Liver (tissue), 9 donors: ENCODE measurements around the gene CUL5. TPM values are rescaled to one million over a fixed set of nuclear protein-coding genes. Genes with fewer than 3 reads are reported as not detected.

ENCODE experiments used
- DNase-seq: peaks from one replicate; pipeline ENCODE4 v3.0.0-alpha.2; 2017; ENCODE audit warnings: low spot score
- H3K27ac ChIP-seq, 2 donors: one replicate each; pipeline ENCODE4 v1.7.0; 2013; ENCODE audit warnings: inconsistent platforms in 2 of 2, low read length in 2 of 2, control low read depth in 1 of 2, low read depth in 1 of 2, mild to moderate bottlenecking in 1 of 2
- H3K27me3 ChIP-seq, 4 donors: one replicate each; pipeline versions ENCODE4 v1.6.1 to v1.7.0; 2013; ENCODE audit warnings: low read length in 3 of 4, inconsistent platforms in 1 of 4, mild to moderate bottlenecking in 1 of 4, moderate library complexity in 1 of 4; ENCODE audit not compliant: control insufficient read depth in 4 of 4, insufficient read depth in 4 of 4
- H3K36me3 ChIP-seq, 4 donors: one replicate each; pipeline versions ENCODE4 v1.6.1 to v1.7.0; 2013; ENCODE audit warnings: low read length in 3 of 4, mild to moderate bottlenecking in 3 of 4, low read depth in 1 of 4, moderate library complexity in 1 of 4; ENCODE audit not compliant: control insufficient read depth in 4 of 4, insufficient read depth in 3 of 4
- H3K4me1 ChIP-seq, 4 donors: one replicate each; pipeline versions ENCODE4 v1.6.1 to v1.7.0; 2013; ENCODE audit warnings: low read length in 3 of 4, mild to moderate bottlenecking in 3 of 4, moderate library complexity in 1 of 4; ENCODE audit not compliant: control insufficient read depth in 4 of 4, insufficient read depth in 4 of 4
- H3K4me3 ChIP-seq, 3 donors: one replicate each; pipeline versions ENCODE4 v1.6.1 to v1.7.0; 2013; ENCODE audit warnings: low read length in 3 of 3, control low read depth in 1 of 3, low read depth in 1 of 3, mild to moderate bottlenecking in 1 of 3
- H3K9ac ChIP-seq, 2 donors: one replicate each; pipeline ENCODE4 v1.7.0; 2013; ENCODE audit warnings: low read length in 2 of 2, mild to moderate bottlenecking in 2 of 2, moderate library complexity in 2 of 2, control low read depth in 1 of 2, low read depth in 1 of 2
- H3K9me3 ChIP-seq, 4 donors: one replicate each; pipeline versions ENCODE4 v1.6.1 to v1.7.0; 2013; ENCODE audit warnings: low read length in 3 of 4; ENCODE audit not compliant: control insufficient read depth in 4 of 4
- EGR1 ChIP-seq, 2 donors: IDR thresholded peaks; 2 replicates each; pipeline ENCODE4 v1.6.1; 2016 to 2018; ENCODE audit warnings: antibody characterized with exemption in 2 of 2, low read depth in 2 of 2
- FOXA1 ChIP-seq: IDR thresholded peaks from 2 replicates; pipeline ENCODE4 v1.6.1; 2016; ENCODE audit warnings: antibody characterized with exemption
- FOXA2 ChIP-seq: IDR thresholded peaks from 2 replicates; pipeline ENCODE4 v1.6.1; 2016; ENCODE audit warnings: antibody characterized with exemption
- GABPA ChIP-seq, 2 donors: IDR thresholded peaks in 1 of 2; conservative IDR thresholded peaks in 1 of 2; 2 replicates each; pipeline ENCODE4 v1.6.1; 2016; ENCODE audit warnings: antibody characterized with exemption in 2 of 2, mild to moderate bottlenecking in 1 of 2, moderate library complexity in 1 of 2
- HNF4A ChIP-seq, 2 donors: conservative IDR thresholded peaks; 2 replicates each; pipeline ENCODE4 v1.6.1; 2016; ENCODE audit warnings: antibody characterized with exemption in 2 of 2, mild to moderate bottlenecking in 2 of 2
- HNF4G ChIP-seq: IDR thresholded peaks from 2 replicates; pipeline ENCODE4 v1.6.1; 2016; ENCODE audit warnings: antibody characterized with exemption
- JUND ChIP-seq, 2 donors: IDR thresholded peaks; 2 replicates each; pipeline ENCODE4 v1.6.1; 2016; ENCODE audit warnings: antibody characterized with exemption in 2 of 2
- MAX ChIP-seq: IDR thresholded peaks from 2 replicates; pipeline ENCODE4 v1.6.1; 2016; ENCODE audit warnings: antibody characterized with exemption
- NR2F2 ChIP-seq: IDR thresholded peaks from 2 replicates; pipeline ENCODE4 v1.6.1; 2016; ENCODE audit warnings: antibody characterized with exemption
- RAD21 ChIP-seq, 2 donors: IDR thresholded peaks; 2 replicates each; pipeline ENCODE4 v1.6.1; 2016; ENCODE audit warnings: antibody characterized with exemption in 2 of 2, mild to moderate bottlenecking in 2 of 2
- RXRA ChIP-seq, 2 donors: IDR thresholded peaks; 2 replicates each; pipeline ENCODE4 v1.6.1; 2017 to 2018; ENCODE audit warnings: antibody characterized with exemption in 2 of 2, mild to moderate bottlenecking in 1 of 2
- SP1 ChIP-seq: IDR thresholded peaks from 2 replicates; pipeline ENCODE4 v1.6.1; 2018; ENCODE audit warnings: antibody characterized with exemption, mild to moderate bottlenecking
- TAF1 ChIP-seq: conservative IDR thresholded peaks from 2 replicates; pipeline ENCODE4 v1.6.1; 2016; ENCODE audit warnings: antibody characterized with exemption, mild to moderate bottlenecking
- YY1 ChIP-seq: IDR thresholded peaks from 2 replicates; pipeline ENCODE4 v1.6.1; 2016; ENCODE audit warnings: antibody characterized with exemption, mild to moderate bottlenecking
- WGBS: extraction: QIAGEN DNeasy Blood & Tissue Kit; methylation state at CpG from one replicate; pipeline ENCODE4 v1.1.7; 2013; 5-methylcytosine and 5-hydroxymethylcytosine counted together
- polyA plus RNA-seq, 2 donors: library from polyadenylated mRNA; stranded (reverse) in 1 of 2; unstranded in 1 of 2; fragments of 200-250 nt in 1 of 2; fragments of >200 nt in 1 of 2; fragmentation: Nextera tagmentation in 1 of 2; extraction: Ambion mirVana in 1 of 2; gene quantifications; one replicate each; pipeline versions ENCODE4 v1.2.1 to v1.2.3, GENCODE V29; 2013 to 2015
- total RNA-seq, 2 donors: library from RNA; depleted of rRNA; stranded (reverse); fragments of >200 nt; gene quantifications; one replicate each; pipeline ENCODE4 v1.2.3, GENCODE V29; 2014
- TF ChIP-seq, protein P1 (sequence below): IDR thresholded peaks from 2 replicates; pipeline ENCODE4 v1.6.1; 2016; ENCODE audit warnings: antibody characterized with exemption, mild to moderate bottlenecking
- TF ChIP-seq, protein P2 (sequence below): IDR thresholded peaks from 2 replicates; pipeline ENCODE4 v1.6.1; 2016; ENCODE audit warnings: antibody characterized with exemption
- TF ChIP-seq, protein P3 (sequence below): fragments of 150-350 bp; IDR thresholded peaks from 2 replicates; pipeline ENCODE4 v1.5.1; 2017; ENCODE audit warnings: improper control_type of control experiment, low read depth, low read length; ENCODE audit not compliant: missing input control
- TF ChIP-seq, protein P4 (sequence below): IDR thresholded peaks from 2 replicates; pipeline ENCODE4 v1.6.1; 2016; ENCODE audit warnings: antibody characterized with exemption
- donor health status: healthy.
- donor health status: healthy.
- donor health status: healthy.
- donor health status: healthy.
- donor health status: healthy.

Gene CUL5
- total and polyA plus RNA-seq, 4 donors = 5.6 to 21.1 (median 12.9) TPM

DNA sequence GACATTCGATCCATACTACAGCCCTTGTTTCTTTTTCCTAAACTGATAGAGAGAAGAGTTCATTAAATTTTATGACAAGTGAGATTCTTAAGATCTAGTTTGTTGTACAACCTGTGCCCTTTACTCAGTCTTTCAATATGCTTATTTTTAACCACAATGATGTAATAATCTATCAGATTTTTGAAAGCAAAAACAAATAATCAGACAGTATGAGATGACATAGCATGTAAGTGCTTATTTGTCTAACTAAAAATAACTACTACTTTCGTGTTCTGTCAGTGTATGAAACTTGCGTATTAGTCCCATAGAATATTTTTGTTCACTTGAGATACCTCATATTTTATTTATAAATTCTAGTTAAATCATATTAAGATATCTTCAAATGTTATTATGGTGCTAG is 47.2 kb upstream of the CUL5 start:
- Histone ChIP-seq H3K36me3 (no peaks in the 10 kb centered on the region), H3K27ac (no peak overlapping the region), H3K4me3 (no peak overlapping the region), H3K4me1 (peaks cover 0 to 4% (median 0%) of the 10 kb centered on the region in 4 donors), H3K9ac (no peak overlapping the region), H3K9me3 (no peaks in the 10 kb centered on the region), H3K27me3 (no peaks in the 10 kb centered on the region)
- no peak for DNase-seq
- TF ChIP-seq NR2F2 (no peak), MAX (no peak), SP1 (no peak), TAF1 (no peak), EGR1 (IDR thresholded peaks at IDR 0.05; ENCODE audit: low read depth in 2 of 2) (no peak), RAD21 (IDR thresholded peaks at IDR 0.05) (no peak), FOXA1 (no peak), GABPA (IDR thresholded peaks at IDR 0.05 in 1 of 2, conservative IDR thresholded peaks at IDR 0.05 in 1 of 2) (no peak), JUND (IDR thresholded peaks at IDR 0.05) (no peak), YY1 (no peak), FOXA2 (no peak), HNF4G (no peak), HNF4A (conservative IDR thresholded peaks at IDR 0.05) (no peak), RXRA (IDR thresholded peaks at IDR 0.05) (no peak)
- TF ChIP-seq, protein P1, sequence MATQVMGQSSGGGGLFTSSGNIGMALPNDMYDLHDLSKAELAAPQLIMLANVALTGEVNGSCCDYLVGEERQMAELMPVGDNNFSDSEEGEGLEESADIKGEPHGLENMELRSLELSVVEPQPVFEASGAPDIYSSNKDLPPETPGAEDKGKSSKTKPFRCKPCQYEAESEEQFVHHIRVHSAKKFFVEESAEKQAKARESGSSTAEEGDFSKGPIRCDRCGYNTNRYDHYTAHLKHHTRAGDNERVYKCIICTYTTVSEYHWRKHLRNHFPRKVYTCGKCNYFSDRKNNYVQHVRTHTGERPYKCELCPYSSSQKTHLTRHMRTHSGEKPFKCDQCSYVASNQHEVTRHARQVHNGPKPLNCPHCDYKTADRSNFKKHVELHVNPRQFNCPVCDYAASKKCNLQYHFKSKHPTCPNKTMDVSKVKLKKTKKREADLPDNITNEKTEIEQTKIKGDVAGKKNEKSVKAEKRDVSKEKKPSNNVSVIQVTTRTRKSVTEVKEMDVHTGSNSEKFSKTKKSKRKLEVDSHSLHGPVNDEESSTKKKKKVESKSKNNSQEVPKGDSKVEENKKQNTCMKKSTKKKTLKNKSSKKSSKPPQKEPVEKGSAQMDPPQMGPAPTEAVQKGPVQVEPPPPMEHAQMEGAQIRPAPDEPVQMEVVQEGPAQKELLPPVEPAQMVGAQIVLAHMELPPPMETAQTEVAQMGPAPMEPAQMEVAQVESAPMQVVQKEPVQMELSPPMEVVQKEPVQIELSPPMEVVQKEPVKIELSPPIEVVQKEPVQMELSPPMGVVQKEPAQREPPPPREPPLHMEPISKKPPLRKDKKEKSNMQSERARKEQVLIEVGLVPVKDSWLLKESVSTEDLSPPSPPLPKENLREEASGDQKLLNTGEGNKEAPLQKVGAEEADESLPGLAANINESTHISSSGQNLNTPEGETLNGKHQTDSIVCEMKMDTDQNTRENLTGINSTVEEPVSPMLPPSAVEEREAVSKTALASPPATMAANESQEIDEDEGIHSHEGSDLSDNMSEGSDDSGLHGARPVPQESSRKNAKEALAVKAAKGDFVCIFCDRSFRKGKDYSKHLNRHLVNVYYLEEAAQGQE = no peak
- TF ChIP-seq, protein P2, sequence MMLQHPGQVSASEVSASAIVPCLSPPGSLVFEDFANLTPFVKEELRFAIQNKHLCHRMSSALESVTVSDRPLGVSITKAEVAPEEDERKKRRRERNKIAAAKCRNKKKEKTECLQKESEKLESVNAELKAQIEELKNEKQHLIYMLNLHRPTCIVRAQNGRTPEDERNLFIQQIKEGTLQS = no peak
- TF ChIP-seq, protein P3, sequence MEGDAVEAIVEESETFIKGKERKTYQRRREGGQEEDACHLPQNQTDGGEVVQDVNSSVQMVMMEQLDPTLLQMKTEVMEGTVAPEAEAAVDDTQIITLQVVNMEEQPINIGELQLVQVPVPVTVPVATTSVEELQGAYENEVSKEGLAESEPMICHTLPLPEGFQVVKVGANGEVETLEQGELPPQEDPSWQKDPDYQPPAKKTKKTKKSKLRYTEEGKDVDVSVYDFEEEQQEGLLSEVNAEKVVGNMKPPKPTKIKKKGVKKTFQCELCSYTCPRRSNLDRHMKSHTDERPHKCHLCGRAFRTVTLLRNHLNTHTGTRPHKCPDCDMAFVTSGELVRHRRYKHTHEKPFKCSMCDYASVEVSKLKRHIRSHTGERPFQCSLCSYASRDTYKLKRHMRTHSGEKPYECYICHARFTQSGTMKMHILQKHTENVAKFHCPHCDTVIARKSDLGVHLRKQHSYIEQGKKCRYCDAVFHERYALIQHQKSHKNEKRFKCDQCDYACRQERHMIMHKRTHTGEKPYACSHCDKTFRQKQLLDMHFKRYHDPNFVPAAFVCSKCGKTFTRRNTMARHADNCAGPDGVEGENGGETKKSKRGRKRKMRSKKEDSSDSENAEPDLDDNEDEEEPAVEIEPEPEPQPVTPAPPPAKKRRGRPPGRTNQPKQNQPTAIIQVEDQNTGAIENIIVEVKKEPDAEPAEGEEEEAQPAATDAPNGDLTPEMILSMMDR = no peak
- TF ChIP-seq, protein P4, sequence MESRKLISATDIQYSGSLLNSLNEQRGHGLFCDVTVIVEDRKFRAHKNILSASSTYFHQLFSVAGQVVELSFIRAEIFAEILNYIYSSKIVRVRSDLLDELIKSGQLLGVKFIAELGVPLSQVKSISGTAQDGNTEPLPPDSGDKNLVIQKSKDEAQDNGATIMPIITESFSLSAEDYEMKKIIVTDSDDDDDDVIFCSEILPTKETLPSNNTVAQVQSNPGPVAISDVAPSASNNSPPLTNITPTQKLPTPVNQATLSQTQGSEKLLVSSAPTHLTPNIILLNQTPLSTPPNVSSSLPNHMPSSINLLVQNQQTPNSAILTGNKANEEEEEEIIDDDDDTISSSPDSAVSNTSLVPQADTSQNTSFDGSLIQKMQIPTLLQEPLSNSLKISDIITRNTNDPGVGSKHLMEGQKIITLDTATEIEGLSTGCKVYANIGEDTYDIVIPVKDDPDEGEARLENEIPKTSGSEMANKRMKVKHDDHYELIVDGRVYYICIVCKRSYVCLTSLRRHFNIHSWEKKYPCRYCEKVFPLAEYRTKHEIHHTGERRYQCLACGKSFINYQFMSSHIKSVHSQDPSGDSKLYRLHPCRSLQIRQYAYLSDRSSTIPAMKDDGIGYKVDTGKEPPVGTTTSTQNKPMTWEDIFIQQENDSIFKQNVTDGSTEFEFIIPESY = no peak
- 68% methylated on average over 3 of the region's 3 CpGs for WGBS
